ENCODE data around the gene GCNT4. TPM values are rescaled to one million over a fixed set of nuclear protein-coding genes. Genes with fewer than 3 reads are reported as not detected.

GCNT4 gene, protein sequence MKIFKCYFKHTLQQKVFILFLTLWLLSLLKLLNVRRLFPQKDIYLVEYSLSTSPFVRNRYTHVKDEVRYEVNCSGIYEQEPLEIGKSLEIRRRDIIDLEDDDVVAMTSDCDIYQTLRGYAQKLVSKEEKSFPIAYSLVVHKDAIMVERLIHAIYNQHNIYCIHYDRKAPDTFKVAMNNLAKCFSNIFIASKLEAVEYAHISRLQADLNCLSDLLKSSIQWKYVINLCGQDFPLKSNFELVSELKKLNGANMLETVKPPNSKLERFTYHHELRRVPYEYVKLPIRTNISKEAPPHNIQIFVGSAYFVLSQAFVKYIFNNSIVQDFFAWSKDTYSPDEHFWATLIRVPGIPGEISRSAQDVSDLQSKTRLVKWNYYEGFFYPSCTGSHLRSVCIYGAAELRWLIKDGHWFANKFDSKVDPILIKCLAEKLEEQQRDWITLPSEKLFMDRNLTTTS
- 0.29 to 0.37 TPM (median 0.31 TPM) in 5 replicates for total RNA-seq (2022; extraction: Qiagen RNA extraction; ENCODE audit: low read depth)

GRCh38 chr5:75052192-75053053 lies at the start of gene GCNT4:
GCNT4 (minus strand) TSS chr5:75052558; CDS start chr5:75030037, 22,521 bp downstream.

Other genes with a start within 250 kb of the GCNT4 start
- gene FAM169A, start 186.2 kb downstream of the GCNT4 start, total RNA-seq (2022; extraction: Qiagen RNA extraction; ENCODE audit: low read depth), result 3.6 to 7.7 TPM (median 7.2 TPM) in 5 replicates
- 0.02 to 0.08 TPM (median 0.06 TPM) in 5 replicates for gene ANKRD31, start 184.3 kb upstream of the GCNT4 start, total RNA-seq (2022; extraction: Qiagen RNA extraction; ENCODE audit: low read depth)

Data from A549 treated with GW870086 at 1 μM for 4 hours (cell line).